Activated CD4-positive, alpha-beta T cell treated with anti-CD3 and anti-CD28 coated beads, Interleukin-2, amount 10 ng/mL, durations not matched to agents 7 days and 5 days (primary cell): ENCODE data around the gene ACOD1. TPM values are rescaled to one million over a fixed set of nuclear protein-coding genes. Genes with fewer than 3 reads are reported as not detected.
"Not testable (repeated sequence)": the region's sequence is repeated elsewhere in the genome, so short reads cannot be mapped to it uniquely, and the experiment has no call there.

Source experiments
- CTCF ChIA-PET: fragments of 350-600 bp; sonication (Branson Sonifier 250); formaldehyde crosslinking; loops from one replicate; lab custom pipeline; 2021; ENCODE audit warnings: antibody characterized with exemption; lab: Charles Lee
- POLR2A ChIA-PET: fragments of 350-600 bp; sonication (Branson Sonifier 250); formaldehyde crosslinking; loops from one replicate; lab custom pipeline; 2021; ENCODE audit warnings: antibody characterized with exemption; lab: Charles Lee
- DNase-seq: peaks from one replicate; pipeline ENCODE4 v3.0.0-alpha.2; 2020
- H3K27ac Mint-ChIP-seq: one replicate; pipeline ENCODE4 v1.8.0; 2021; ENCODE audit warnings: mild to moderate bottlenecking, moderate library complexity, mixed read lengths
- H3K27me3 Mint-ChIP-seq: one replicate; pipeline ENCODE4 v1.8.0; 2021; ENCODE audit warnings: mixed read lengths
- H3K36me3 Mint-ChIP-seq: one replicate; pipeline ENCODE4 v1.8.0; 2021; ENCODE audit warnings: low read depth, mixed read lengths
- H3K4me1 Mint-ChIP-seq: one replicate; pipeline ENCODE4 v1.8.0; 2021; ENCODE audit warnings: mixed read lengths
- H3K4me3 Mint-ChIP-seq: one replicate; pipeline ENCODE4 v1.8.0; 2021; ENCODE audit warnings: mild to moderate bottlenecking, moderate library complexity, mixed read lengths
- H3K9me3 Mint-ChIP-seq: one replicate; pipeline ENCODE4 v1.8.0; 2021; ENCODE audit warnings: mixed read lengths
- total RNA-seq, 2 experiments: library from RNA; stranded (reverse); gene quantifications; one replicate each; pipeline ENCODE4 v1.2.3, GENCODE V29; 2021

ACOD1 gene
- total RNA-seq, 2 experiments from 2014 or later, result not detected

GRCh38 chr13:76958841-76959432, 10.6 kb downstream of the ACOD1 start:
- CTCF ChIA-PET, result no interaction called here
- no peak for DNase-seq
- no peaks in the 10 kb centered on the region for H3K27me3 Mint-ChIP-seq
- H3K9me3 Mint-ChIP-seq, result peaks cover 18% of the 10 kb centered on the region
- no peaks in the 10 kb centered on the region for H3K36me3 Mint-ChIP-seq
- POLR2A ChIA-PET, result no interaction called here
- H3K27ac Mint-ChIP-seq, result no peak overlapping the region
- no peaks in the 10 kb centered on the region for H3K4me1 Mint-ChIP-seq
- H3K4me3 Mint-ChIP-seq, result no peak overlapping the region

GRCh38 chr13:76959734-76960133, 11.4 kb downstream of the ACOD1 start:
- H3K27me3 Mint-ChIP-seq, H3K36me3 Mint-ChIP-seq, H3K27ac Mint-ChIP-seq, H3K4me1 Mint-ChIP-seq, DNase-seq, H3K4me3 Mint-ChIP-seq, POLR2A ChIA-PET: not testable (repeated sequence)
- H3K9me3 Mint-ChIP-seq, result peaks cover 18% of the 10 kb centered on the region
- CTCF ChIA-PET, result interaction anchor here (0.6 kb wide), 1 partner anchor 382 kb away, joined by 3 read pairs; no protein-coding TSS in a partner anchor

- no peak for DNase-seq
- H3K27ac Mint-ChIP-seq, result no peak overlapping the region
- H3K27me3 Mint-ChIP-seq, result peaks cover 5% of the 10 kb centered on the region
- POLR2A ChIA-PET, result no interaction called here
- CTCF ChIA-PET, result interaction anchor here (0.7 kb wide), 1 partner anchor 20 kb away, joined by 3 read pairs; no protein-coding TSS in a partner anchor
- H3K36me3 Mint-ChIP-seq, result no peaks in the 10 kb centered on the region
- H3K4me1 Mint-ChIP-seq, result no peaks in the 10 kb centered on the region
- peaks cover 7% of the 10 kb centered on the region for H3K9me3 Mint-ChIP-seq
- no peak overlapping the region for H3K4me3 Mint-ChIP-seq
Observed at GRCh38 chr13:76965759-76966421, 17.6 kb downstream of the ACOD1 start.

- POLR2A ChIA-PET, result no interaction called here
- CTCF ChIA-PET, result no interaction called here
- Mint-ChIP-seq H3K36me3 (no peaks in the 10 kb centered on the region), H3K27ac (no peak overlapping the region), H3K27me3 (peaks cover 11% of the 10 kb centered on the region), H3K9me3 (no peaks in the 10 kb centered on the region), H3K4me1 (no peaks in the 10 kb centered on the region), H3K4me3 (no peak overlapping the region)
- DNase-seq, result no peak
Observed at GRCh38 chr13:76967031-76967430, 18.7 kb downstream of the ACOD1 start.

GRCh38 chr13:76968041-76968440, 19.7 kb downstream of the ACOD1 start:
- POLR2A ChIA-PET, result no interaction called here
- Mint-ChIP-seq H3K4me1 (no peaks in the 10 kb centered on the region), H3K9me3 (no peaks in the 10 kb centered on the region), H3K4me3 (no peak overlapping the region), H3K27me3 (peaks cover 18% of the 10 kb centered on the region), H3K27ac (no peak overlapping the region), H3K36me3 (no peaks in the 10 kb centered on the region)
- CTCF ChIA-PET, result interaction anchor here (3.5 kb wide), 1 partner anchor 11 kb away, joined by 16 read pairs; no protein-coding TSS in a partner anchor
- DNase-seq, result no peak

GRCh38 chr13:76969488-76970365, 21.4 kb downstream of the ACOD1 start:
- no peaks in the 10 kb centered on the region for H3K4me1 Mint-ChIP-seq
- no peaks in the 10 kb centered on the region for H3K9me3 Mint-ChIP-seq
- no peaks in the 10 kb centered on the region for H3K36me3 Mint-ChIP-seq
- peaks cover 28% of the 10 kb centered on the region for H3K27me3 Mint-ChIP-seq
- ChIA-PET CTCF (interaction anchor here (3.5 kb wide), 1 partner anchor 10 kb away, joined by 16 read pairs; no protein-coding TSS in a partner anchor), POLR2A (no interaction called here)
- no peak for DNase-seq
- no peak overlapping the region for H3K4me3 Mint-ChIP-seq
- H3K27ac Mint-ChIP-seq, result no peak overlapping the region

- no peaks in the 10 kb centered on the region for H3K9me3 Mint-ChIP-seq
- POLR2A ChIA-PET, result no interaction called here
- H3K4me3 Mint-ChIP-seq, result no peak overlapping the region
- CTCF ChIA-PET, result interaction anchor here (3.5 kb wide), 1 partner anchor 8 kb away, joined by 16 read pairs; no protein-coding TSS in a partner anchor
- DNase-seq, result no peak
- H3K4me1 Mint-ChIP-seq, result peaks cover under 1% of the 10 kb centered on the region
- H3K27me3 Mint-ChIP-seq, result peaks cover 30% of the 10 kb centered on the region
- H3K36me3 Mint-ChIP-seq, result no peaks in the 10 kb centered on the region
- no peak overlapping the region for H3K27ac Mint-ChIP-seq
Observed at GRCh38 chr13:76971215-76971614, 22.9 kb downstream of the ACOD1 start.

- no peak for DNase-seq
- H3K36me3 Mint-ChIP-seq, result no peaks in the 10 kb centered on the region
- ChIA-PET POLR2A (no interaction called here), CTCF (no interaction called here)
- H3K4me1 Mint-ChIP-seq, result peaks cover 8% of the 10 kb centered on the region
- no peaks in the 10 kb centered on the region for H3K9me3 Mint-ChIP-seq
- no peak overlapping the region for H3K4me3 Mint-ChIP-seq
- peaks cover 34% of the 10 kb centered on the region for H3K27me3 Mint-ChIP-seq
- no peak overlapping the region for H3K27ac Mint-ChIP-seq
Observed at GRCh38 chr13:76971851-76972829, 23.8 kb downstream of the ACOD1 start.

GRCh38 chr13:76973920-76974617, 25.8 kb downstream of the ACOD1 start:
- H3K4me1 Mint-ChIP-seq, result peaks cover 10% of the 10 kb centered on the region
- CTCF ChIA-PET, result no interaction called here
- no peaks in the 10 kb centered on the region for H3K9me3 Mint-ChIP-seq
- H3K27me3 Mint-ChIP-seq, result peaks cover 39% of the 10 kb centered on the region
- no peak overlapping the region for H3K27ac Mint-ChIP-seq
- POLR2A ChIA-PET, result interaction anchor here (0.6 kb wide), 1 partner anchor 34 kb away, joined by 3 read pairs; no protein-coding TSS in a partner anchor
- H3K36me3 Mint-ChIP-seq, result no peaks in the 10 kb centered on the region
- no peak for DNase-seq
- H3K4me3 Mint-ChIP-seq, result no peak overlapping the region

GRCh38 chr13:76974618-76974975, 26.3 kb downstream of the ACOD1 start:
- no peak overlapping the region for H3K27ac Mint-ChIP-seq
- H3K4me3 Mint-ChIP-seq, result no peak overlapping the region
- ChIA-PET CTCF (no interaction called here), POLR2A (no interaction called here)
- DNase-seq, result no peak
- peaks cover 10% of the 10 kb centered on the region for H3K4me1 Mint-ChIP-seq
- no peaks in the 10 kb centered on the region for H3K36me3 Mint-ChIP-seq
- no peaks in the 10 kb centered on the region for H3K9me3 Mint-ChIP-seq
- peaks cover 40% of the 10 kb centered on the region for H3K27me3 Mint-ChIP-seq

GRCh38 chr13:76975863-76976262, 27.6 kb downstream of the ACOD1 start:
- H3K27ac Mint-ChIP-seq, result no peak overlapping the region
- H3K4me1 Mint-ChIP-seq, result peaks cover 10% of the 10 kb centered on the region
- ChIA-PET CTCF (no interaction called here), POLR2A (no interaction called here)
- peaks cover 41% of the 10 kb centered on the region for H3K27me3 Mint-ChIP-seq
- DNase-seq, result no peak
- H3K36me3 Mint-ChIP-seq, result no peaks in the 10 kb centered on the region
- no peaks in the 10 kb centered on the region for H3K9me3 Mint-ChIP-seq
- no peak overlapping the region for H3K4me3 Mint-ChIP-seq
